Neural progenitor cell (in vitro differentiated cells): ENCODE results near the gene TLR9.

Source experiments
- EZH2phosphoT487 ChIP-seq: fragments of 200-600 bp; sonication (generic); IDR thresholded peaks from 2 replicates; pipeline ENCODE4 v1.6.1; 2017; ENCODE audit warnings: antibody characterized with exemption
- TF ChIP-seq, protein P1 (sequence below): fragments of 200-600 bp; sonication (generic); IDR thresholded peaks from 2 replicates; pipeline ENCODE4 v1.5.1; 2017; ENCODE audit warnings: antibody characterized with exemption, mild to moderate bottlenecking

DNA sequence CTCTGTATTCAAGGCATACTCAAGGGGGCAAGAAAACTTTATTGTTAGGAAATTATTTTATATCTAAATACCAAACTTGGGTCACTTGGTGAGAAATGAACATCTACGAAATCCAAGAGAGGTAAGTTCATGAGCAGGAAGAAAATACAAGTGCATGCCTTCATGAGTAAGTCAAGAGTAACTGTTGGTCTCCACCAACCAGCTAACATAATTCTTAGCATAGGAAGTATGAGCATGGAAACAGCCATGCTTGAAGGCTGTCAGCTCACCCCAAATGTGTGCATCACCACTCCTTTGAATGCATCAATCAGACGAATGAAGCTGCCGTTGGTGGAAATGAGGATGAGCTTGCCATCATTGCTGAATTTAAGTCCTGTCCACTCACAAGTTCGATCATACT, 34.0 kb upstream of the TLR9 start:
- TF ChIP-seq, protein P1, sequence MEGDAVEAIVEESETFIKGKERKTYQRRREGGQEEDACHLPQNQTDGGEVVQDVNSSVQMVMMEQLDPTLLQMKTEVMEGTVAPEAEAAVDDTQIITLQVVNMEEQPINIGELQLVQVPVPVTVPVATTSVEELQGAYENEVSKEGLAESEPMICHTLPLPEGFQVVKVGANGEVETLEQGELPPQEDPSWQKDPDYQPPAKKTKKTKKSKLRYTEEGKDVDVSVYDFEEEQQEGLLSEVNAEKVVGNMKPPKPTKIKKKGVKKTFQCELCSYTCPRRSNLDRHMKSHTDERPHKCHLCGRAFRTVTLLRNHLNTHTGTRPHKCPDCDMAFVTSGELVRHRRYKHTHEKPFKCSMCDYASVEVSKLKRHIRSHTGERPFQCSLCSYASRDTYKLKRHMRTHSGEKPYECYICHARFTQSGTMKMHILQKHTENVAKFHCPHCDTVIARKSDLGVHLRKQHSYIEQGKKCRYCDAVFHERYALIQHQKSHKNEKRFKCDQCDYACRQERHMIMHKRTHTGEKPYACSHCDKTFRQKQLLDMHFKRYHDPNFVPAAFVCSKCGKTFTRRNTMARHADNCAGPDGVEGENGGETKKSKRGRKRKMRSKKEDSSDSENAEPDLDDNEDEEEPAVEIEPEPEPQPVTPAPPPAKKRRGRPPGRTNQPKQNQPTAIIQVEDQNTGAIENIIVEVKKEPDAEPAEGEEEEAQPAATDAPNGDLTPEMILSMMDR, result no peak
- TF ChIP-seq EZH2phosphoT487, result no peak
